IMR-90 (cell line): ENCODE measurements around the gene AMBRA1.

Experiments used
- CTCF ChIP-seq: conservative IDR thresholded peaks from 2 replicates; pipeline ENCODE4 v1.5.1; 2012; ENCODE audit warnings: mild to moderate bottlenecking, low read depth, low read length, improper control_type of control experiment
- POLR2A ChIP-seq: IDR thresholded peaks from 2 replicates; pipeline ENCODE4 v1.6.1; 2012; ENCODE audit warnings: mild to moderate bottlenecking, low read depth, low read length
- RFX5 ChIP-seq: IDR thresholded peaks from 2 replicates; pipeline ENCODE4 v1.8.0; 2012; ENCODE audit warnings: low read depth, mild to moderate bottlenecking, low read length, moderate library complexity

DNA sequence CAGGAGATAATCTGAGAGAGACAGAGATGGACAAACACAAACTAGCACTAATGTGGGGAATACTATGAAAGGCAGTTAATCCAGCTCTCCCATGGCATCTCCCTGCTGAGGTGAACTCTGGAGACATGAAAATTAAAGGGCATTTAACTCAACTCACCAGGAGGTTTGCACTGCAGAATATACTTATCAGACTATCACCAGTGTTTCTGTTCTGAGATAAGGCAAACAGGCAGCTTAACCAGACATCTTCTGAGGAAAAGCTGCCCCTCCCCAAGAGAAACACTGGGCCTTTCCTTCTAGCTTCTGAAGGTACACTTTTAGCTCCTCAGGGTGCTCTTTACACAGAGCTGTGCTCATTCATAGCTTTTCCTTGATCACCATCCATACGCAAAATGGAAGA, 85.5 kb downstream of the AMBRA1 start:
- TF ChIP-seq CTCF: no peak
- no peak for TF ChIP-seq POLR2A
- no peak for TF ChIP-seq RFX5
